HG03025 (cell line): Measurements from ENCODE around the gene NF2.

Experiments
- ATAC-seq: cut with Tn5 transposase; IDR thresholded peaks from one replicate; pipeline ENCODE4 v1.9.1; 2021; ENCODE audit warnings: mild to moderate bottlenecking, moderate library complexity; ENCODE audit not compliant: unreplicated experiment, low FRiP score

Gene NF2

DNA sequence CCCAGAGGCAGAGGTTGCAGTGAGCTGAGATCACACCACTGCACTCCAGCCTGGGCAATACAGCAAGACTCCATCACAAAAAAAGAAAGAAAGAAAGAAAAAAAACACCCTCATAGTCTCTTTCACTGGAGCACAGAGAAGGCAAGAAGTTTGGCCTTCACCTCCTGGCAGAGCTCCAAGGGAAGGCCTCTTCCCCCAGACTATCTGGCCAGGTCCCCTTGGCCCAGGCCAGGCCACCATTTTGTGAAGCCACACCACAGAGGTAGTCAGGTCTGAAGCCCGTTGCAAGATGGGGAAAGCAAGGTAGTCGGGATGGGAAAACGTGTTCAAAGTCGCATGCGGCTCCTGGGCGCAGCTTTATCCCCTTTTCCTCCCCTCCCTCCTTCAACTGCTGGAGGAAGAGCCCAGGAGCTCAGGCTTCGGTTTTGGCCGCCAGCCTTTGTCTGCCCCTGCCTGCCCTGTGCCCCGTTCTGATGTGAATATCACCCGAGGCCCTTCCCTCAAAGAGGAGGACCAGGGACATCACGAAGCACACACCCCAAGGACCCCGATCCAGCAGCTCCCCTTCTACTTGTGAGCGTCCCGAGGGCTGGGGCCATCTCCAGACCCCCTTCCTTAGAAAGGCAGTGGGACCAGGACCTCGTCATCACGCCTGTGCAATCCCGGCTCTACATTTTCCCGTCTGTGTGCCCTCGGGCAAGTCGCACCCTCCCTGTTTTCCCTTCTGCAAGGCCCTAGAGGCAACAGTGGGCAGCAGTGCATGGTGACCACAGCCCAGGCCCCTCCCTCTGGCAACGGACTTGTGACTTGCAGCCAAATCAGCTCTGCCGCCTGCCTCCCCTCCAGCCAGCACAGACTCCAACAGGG lies 134.1 kb downstream of the NF2 start:
- no peak for ATAC-seq

GRCh38 chr22:29738118-29738815 lies 134.8 kb downstream of the NF2 start:
- ATAC-seq, result no peak

DNA sequence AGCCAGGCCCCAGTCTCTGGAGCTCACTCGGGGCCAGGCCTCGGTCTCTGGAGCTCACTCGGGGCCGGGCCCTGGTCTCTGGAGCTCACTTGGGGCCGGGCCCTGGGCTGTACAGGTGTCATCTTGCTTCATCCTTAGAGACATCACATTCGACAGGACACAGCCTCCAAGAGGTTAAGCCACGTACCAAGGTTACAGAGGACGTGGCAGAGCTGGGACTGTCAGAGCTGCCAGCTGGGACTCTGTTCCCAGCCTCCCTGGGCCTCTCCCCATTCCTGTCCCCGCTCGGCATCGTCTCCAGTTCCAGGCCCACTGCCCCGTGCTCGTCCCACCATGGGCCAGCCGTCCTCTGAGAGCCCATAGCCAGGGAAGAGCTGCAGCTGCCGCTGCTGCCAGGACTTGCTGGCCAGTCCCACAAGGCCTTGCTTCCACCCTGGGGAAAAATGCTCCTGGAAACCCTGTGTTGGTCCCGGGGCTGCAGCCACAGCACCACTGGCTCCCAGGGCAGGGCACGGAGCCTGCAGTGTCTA lies 136.0 kb downstream of the NF2 start:
- no peak for ATAC-seq

GRCh38 chr22:29740216-29740615 lies 136.8 kb downstream of the NF2 start:
- ATAC-seq, result no peak

DNA sequence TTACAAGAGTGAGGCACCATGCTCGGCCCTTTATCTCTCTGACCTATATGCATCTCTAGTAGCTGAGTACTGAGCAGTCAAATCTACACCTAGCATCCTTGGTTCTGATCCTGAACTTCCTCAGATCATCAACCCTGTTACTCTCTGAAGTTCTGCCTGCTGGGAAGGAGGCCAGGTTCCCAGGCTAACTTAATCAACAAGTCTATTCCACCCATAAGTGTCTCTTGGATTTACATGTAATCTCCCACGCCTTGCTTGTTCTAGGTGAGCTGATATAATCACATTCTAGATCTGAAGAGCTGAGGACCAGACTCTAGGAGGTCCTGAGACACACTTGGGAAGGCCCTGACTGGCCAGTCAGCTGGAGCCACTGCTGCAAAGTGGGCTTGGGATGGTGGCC lies 138.5 kb downstream of the NF2 start:
- ATAC-seq, result no peak

DNA sequence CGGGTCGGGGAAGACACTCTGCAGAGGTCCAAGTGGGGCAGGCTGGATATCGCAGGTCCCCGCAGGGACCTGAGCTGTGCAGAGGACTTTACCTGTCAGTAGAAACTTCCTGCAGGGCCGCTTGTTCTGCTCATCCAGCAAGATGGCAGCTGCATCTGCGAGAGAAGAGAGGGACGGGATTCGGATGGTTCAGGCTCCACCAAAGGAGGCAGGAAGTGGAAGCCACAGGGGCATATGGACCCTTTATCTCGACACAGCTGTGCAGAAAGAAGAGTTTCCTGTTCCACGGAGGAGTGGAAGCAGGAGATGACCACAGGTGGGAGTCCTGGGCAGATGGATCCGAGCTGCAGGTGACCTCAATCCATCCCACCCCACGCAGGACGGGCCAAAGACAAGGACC lies 138.9 kb downstream of the NF2 start:
- no peak for ATAC-seq

DNA sequence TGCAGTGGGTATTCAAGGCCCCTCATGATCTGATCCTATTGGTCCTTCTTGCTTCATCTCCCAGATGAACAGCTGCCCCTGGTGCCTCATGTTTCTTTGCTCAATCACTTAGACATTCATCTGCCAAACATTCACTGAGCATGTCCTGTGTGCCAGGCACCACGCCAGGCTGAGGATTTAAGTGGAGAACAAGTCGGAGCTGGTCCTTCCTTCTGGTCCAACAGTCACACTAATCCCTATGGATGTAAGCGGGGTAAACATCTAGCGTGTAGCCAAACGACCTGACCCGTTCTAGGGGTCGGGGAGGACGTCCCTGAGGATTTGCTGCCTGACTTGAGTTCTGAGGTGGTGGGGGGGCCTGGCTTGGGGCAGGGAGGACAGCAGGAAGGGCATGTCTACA lies 141.5 kb downstream of the NF2 start:
- no peak for ATAC-seq

DNA sequence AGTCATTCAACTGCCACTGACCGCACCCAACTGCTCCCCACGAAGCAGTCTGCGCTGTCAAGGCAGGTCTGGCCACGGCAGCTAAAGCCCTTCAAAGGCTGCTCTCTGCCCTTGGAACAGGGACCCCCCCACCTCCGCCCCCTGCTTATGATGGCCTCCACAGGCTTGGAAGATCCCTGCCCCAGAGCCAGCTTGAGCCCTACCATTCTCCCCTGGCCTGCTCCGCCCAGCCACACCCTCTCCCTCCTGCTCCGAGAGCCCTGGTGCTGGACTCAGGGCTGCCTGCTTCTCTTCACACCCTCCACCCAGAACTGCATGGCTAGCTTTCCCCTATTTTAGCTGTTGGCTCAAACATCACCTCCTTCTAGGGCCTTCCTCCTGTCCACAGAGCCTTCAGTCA lies 144.4 kb downstream of the NF2 start:
- ATAC-seq, result no peak
